Measurements from ENCODE around the gene ICAM5.
"Not testable (repeated sequence)": the region's sequence is repeated elsewhere in the genome, so short reads cannot be mapped to it uniquely, and the experiment has no call there.

- TF ChIP-seq, protein P1, sequence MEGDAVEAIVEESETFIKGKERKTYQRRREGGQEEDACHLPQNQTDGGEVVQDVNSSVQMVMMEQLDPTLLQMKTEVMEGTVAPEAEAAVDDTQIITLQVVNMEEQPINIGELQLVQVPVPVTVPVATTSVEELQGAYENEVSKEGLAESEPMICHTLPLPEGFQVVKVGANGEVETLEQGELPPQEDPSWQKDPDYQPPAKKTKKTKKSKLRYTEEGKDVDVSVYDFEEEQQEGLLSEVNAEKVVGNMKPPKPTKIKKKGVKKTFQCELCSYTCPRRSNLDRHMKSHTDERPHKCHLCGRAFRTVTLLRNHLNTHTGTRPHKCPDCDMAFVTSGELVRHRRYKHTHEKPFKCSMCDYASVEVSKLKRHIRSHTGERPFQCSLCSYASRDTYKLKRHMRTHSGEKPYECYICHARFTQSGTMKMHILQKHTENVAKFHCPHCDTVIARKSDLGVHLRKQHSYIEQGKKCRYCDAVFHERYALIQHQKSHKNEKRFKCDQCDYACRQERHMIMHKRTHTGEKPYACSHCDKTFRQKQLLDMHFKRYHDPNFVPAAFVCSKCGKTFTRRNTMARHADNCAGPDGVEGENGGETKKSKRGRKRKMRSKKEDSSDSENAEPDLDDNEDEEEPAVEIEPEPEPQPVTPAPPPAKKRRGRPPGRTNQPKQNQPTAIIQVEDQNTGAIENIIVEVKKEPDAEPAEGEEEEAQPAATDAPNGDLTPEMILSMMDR (IDR thresholded peaks at IDR 0.05; ENCODE audit: low read depth, low read length): not testable (repeated sequence)
- TF ChIP-seq POLR2A (IDR thresholded peaks at IDR 0.05; ENCODE audit: extremely low read depth, insufficient read length); MYC (IDR thresholded peaks at IDR 0.05; ENCODE audit: low read depth, low read length): not testable (repeated sequence)
These were observed 47.0 kb downstream of the ICAM5 start for GRCh38 chr19:10336725-10337124.
